ENCODE data around the gene LUZP4.
A peak's percentile ranks its signal among the peaks of the same experiment; 100 is the strongest.
"Not testable (repeated sequence)": the region's sequence is repeated elsewhere in the genome, so short reads cannot be mapped to it uniquely, and the experiment has no call there.

The LUZP4 gene

DNA sequence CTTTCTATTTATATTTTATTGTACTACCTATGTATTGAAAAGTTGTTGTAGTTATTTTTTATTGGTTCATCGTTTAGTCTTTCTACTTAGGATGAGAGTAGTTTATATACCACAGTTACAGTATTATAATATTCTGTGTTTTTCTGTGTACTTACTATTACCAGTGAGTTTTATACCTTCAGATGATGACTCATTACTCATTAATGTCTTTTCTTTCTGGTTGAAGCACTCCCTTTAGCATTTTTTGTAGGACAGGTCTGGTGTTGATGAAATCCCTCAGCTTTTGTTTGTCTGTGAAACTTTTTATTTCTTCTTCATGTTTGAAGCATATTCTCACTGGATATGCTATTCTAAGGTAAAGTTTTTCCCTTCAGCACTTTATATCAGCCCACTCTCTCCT lies 7.7 kb downstream of the LUZP4 start:
- H3K27ac ChIP-seq (ENCODE audit: low read length) = no peak overlapping the region
- H3K27me3 ChIP-seq (ENCODE audit: insufficient read depth, low read length) = no peaks in the 10 kb centered on the region
- no peaks in the 10 kb centered on the region for H3K9me3 ChIP-seq (ENCODE audit: insufficient read depth, low read depth, low read length)
- no peak overlapping the region for H3K4me3 ChIP-seq (ENCODE audit: low read length)
- H3K4me1 ChIP-seq (ENCODE audit: insufficient read depth, low read length) = no peaks in the 10 kb centered on the region
- no peak overlapping the region for H3K9ac ChIP-seq (ENCODE audit: low read depth, low read length)
- no peaks in the 10 kb centered on the region for H3K36me3 ChIP-seq (ENCODE audit: insufficient read depth, low read depth, low read length)

DNA sequence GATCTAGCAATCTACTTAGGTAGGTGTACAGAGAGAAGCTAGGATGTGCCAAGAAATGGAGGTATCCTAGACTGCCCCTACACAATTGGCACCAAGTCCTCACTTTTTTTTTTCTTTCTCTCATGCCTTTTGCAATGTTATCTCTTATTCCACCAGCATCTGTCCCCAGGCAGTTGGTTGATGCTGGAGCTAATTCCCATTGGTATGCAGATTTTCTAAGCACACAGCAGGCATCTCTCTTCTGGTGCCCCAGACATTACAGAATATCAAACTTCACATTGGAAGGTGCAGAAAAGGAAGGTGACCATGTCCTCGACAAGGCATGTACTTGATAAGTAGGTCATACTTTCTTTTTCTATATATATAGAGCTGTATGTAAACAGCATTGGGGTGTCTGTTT lies 21.6 kb downstream of the LUZP4 start:
- H3K9me3 ChIP-seq (ENCODE audit: insufficient read depth, low read depth, low read length) = peaks cover 6% of the 10 kb centered on the region; the same call in 1 of the 2 replicates
- peaks cover 4% of the 10 kb centered on the region; the same call in 1 of the 2 replicates for H3K4me1 ChIP-seq (ENCODE audit: insufficient read depth, low read length)
- no peaks in the 10 kb centered on the region for H3K36me3 ChIP-seq (ENCODE audit: insufficient read depth, low read depth, low read length)
- no peaks in the 10 kb centered on the region for H3K27me3 ChIP-seq (ENCODE audit: insufficient read depth, low read length)
- H3K9ac ChIP-seq (ENCODE audit: low read depth, low read length) = no peak overlapping the region
- H3K27ac ChIP-seq (ENCODE audit: low read length) = no peak overlapping the region
- peak overlapping the region; percentile 50; the same call in 1 of the 2 replicates for H3K4me3 ChIP-seq (ENCODE audit: low read length)

DNA sequence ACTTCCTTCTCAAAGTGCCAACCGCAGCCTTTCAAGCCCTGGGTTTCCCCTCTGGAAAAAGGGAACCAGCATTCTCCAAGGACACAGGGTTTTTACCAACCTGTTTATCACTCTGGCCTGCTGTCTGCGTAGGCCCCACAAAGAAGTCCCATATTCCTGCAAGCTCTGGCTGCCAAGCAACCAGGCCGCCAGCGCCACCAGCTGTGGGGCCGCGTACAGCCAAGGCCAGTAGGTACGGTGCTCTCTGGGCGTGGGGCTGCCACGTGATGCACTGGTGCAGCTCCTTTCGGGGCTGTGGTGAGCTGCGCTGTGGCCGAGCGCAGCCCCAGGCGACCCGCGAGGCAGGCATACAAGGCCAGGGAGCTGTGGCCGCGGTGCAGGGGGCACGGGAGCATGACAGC lies 22.1 kb downstream of the LUZP4 start:
- H3K4me1 ChIP-seq (ENCODE audit: insufficient read depth, low read length) = peaks cover 4% of the 10 kb centered on the region; the same call in 1 of the 2 replicates
- H3K36me3 ChIP-seq (ENCODE audit: insufficient read depth, low read depth, low read length) = no peaks in the 10 kb centered on the region
- H3K9me3 ChIP-seq (ENCODE audit: insufficient read depth, low read depth, low read length) = peaks cover 6% of the 10 kb centered on the region; the same call in 1 of the 2 replicates
- no peaks in the 10 kb centered on the region for H3K27me3 ChIP-seq (ENCODE audit: insufficient read depth, low read length)
- no peak overlapping the region for H3K27ac ChIP-seq (ENCODE audit: low read length)
- no peak overlapping the region for H3K9ac ChIP-seq (ENCODE audit: low read depth, low read length)
- H3K4me3 ChIP-seq (ENCODE audit: low read length) = peak overlapping the region; percentile 50; the same call in 1 of the 2 replicates

DNA sequence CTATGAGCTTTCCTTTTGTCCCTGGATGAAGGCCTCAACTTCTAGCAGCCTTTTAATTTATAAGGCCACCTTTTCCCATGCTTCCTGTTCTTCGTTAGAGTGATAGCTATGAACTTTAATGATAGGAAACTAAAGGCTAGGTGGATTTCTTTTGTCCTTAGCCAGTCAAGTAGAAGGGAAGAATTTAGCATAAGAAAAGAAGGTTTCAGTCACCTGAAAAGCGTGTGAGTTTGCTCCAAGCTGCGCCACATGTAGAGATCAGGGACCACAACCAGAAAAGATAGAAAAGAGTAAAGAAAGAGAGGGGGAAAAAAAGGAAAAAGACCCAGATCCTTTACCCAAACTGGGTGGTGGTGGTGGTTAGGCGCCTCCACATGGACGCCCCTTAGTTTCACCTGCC lies 28.6 kb downstream of the LUZP4 start:
- Histone ChIP-seq H3K4me3 (ENCODE audit: low read length) (no peak overlapping the region; the same call in 1 of the 2 replicates), H3K9ac (ENCODE audit: low read depth, low read length) (no peak overlapping the region), H3K27me3 (ENCODE audit: insufficient read depth, low read length) (no peaks in the 10 kb centered on the region), H3K9me3 (ENCODE audit: insufficient read depth, low read depth, low read length) (peaks cover 6% of the 10 kb centered on the region; the same call in 1 of the 2 replicates), H3K27ac (ENCODE audit: low read length) (no peak overlapping the region), H3K4me1 (ENCODE audit: insufficient read depth, low read length) (peaks cover 4% of the 10 kb centered on the region; the same call in 1 of the 2 replicates), H3K36me3 (ENCODE audit: insufficient read depth, low read depth, low read length) (no peaks in the 10 kb centered on the region)

DNA sequence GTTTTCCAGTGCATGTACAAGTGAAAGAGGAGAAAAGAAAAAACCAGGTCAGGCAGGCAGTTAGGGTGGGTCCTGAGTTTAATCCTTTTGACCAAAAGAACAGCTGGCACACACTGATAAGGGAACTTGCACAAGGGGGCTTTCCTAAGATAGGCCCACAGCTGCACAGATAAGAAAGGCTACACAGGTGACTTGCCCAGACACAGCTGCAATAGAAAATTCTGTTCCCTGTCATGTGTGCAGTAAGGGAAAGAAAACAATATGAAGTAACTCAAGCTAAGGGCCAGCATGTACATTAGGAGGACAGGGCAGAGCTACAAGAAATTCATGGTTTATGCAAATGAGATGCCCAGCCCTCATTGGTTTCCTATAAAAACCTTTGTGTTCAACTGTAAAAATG lies 32.9 kb downstream of the LUZP4 start:
- Histone ChIP-seq H3K4me1 (ENCODE audit: insufficient read depth, low read length) (peaks cover 2% of the 10 kb centered on the region; the same call in 1 of the 2 replicates), H3K4me3 (ENCODE audit: low read length) (no peak overlapping the region), H3K36me3 (ENCODE audit: insufficient read depth, low read depth, low read length) (no peaks in the 10 kb centered on the region)

DNA sequence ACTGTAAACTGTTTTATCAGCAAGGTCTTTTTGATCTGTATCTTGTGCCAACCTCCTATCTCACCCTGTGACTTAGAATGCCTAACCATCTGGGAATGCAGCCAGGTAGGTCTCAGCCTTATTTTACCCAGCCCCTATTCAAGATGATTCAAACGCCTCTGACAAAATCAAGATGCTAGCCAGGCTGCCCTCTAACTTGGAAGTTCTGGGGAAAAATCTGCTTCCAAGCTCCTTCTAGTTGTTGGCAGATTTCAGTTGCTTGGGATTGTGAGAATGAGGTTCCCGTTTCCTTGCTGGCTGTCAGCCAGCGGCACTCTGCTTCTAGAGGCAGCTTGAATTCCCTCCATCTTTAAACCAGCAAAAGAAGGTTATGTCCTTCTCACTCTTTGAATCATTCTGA lies 34.7 kb downstream of the LUZP4 start:
- Histone ChIP-seq H3K36me3 (ENCODE audit: insufficient read depth, low read depth, low read length) (no peaks in the 10 kb centered on the region), H3K9me3 (ENCODE audit: insufficient read depth, low read depth, low read length) (no peaks in the 10 kb centered on the region), H3K27me3 (ENCODE audit: insufficient read depth, low read length) (no peaks in the 10 kb centered on the region), H3K4me1 (ENCODE audit: insufficient read depth, low read length) (no peaks in the 10 kb centered on the region), H3K9ac (ENCODE audit: low read depth, low read length) (no peak overlapping the region), H3K4me3 (ENCODE audit: low read length) (no peak overlapping the region), H3K27ac (ENCODE audit: low read length) (no peak overlapping the region)

More for the DNA sequence above, 32.9 kb downstream of the LUZP4 start:
- H3K9ac ChIP-seq (ENCODE audit: low read depth, low read length) = no peak overlapping the region
- no peaks in the 10 kb centered on the region for H3K27me3 ChIP-seq (ENCODE audit: insufficient read depth, low read length)
- H3K27ac ChIP-seq (ENCODE audit: low read length) = no peak overlapping the region
- H3K9me3 ChIP-seq (ENCODE audit: insufficient read depth, low read depth, low read length) = no peaks in the 10 kb centered on the region

DNA sequence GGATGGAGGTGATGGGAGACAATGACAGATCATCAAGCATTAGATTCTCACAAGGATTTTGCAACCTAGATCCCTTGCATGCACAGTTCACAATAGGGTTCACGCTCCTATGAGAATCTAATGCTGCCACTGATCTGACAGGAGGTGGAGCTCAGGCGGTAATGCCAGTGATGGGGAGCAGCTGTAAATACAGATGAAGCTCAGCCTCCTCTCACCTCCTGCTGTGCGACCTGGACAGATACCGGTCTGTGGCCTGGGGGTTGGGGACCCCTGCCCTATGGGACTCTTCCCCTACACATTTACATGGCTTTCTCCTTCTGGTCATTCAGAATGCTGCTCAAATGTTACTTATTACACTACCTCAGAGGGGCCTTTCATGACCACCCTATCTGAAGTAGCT lies 39.8 kb downstream of the LUZP4 start:
- H3K4me3 ChIP-seq (ENCODE audit: low read length); H3K27me3 ChIP-seq (ENCODE audit: insufficient read depth, low read length); H3K9ac ChIP-seq (ENCODE audit: low read depth, low read length); H3K4me1 ChIP-seq (ENCODE audit: insufficient read depth, low read length); H3K36me3 ChIP-seq (ENCODE audit: insufficient read depth, low read depth, low read length); H3K27ac ChIP-seq (ENCODE audit: low read length); H3K9me3 ChIP-seq (ENCODE audit: insufficient read depth, low read depth, low read length): not testable (repeated sequence)

DNA sequence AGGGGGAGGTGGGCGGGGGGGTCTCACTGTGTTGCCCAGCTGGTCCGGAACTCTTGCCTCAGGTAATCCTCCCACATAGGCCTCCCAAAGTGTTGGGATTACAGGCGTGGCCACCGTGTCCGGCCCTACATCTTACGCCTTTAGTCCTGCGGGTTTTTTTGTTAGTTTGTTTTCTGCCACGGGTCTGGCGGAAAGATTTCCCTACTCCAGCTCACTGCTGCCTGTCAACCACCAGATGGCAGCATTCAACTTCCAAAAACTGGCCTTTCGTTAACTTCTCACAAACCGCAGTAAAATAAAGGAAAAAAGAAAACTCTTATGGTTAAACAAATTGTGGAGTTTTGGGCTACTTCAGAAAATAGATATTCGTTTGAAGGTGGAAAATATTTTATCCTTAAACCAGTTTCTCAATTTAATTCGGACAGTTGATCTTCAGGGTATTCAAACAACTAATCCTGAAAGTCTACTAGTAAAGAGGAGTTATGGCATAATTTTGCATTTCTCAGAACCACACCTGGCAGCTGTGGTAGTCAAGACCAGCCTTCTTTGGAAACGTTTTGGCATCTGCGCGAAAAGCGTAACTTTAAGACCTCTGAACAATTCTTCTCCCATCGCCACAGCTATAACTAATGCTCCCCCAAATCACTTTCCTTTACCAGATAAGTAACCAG lies 41.1 kb downstream of the LUZP4 start:
- Histone ChIP-seq H3K4me1 (ENCODE audit: insufficient read depth, low read length) (peaks cover 4% of the 10 kb centered on the region; the same call in 1 of the 2 replicates), H3K9me3 (ENCODE audit: insufficient read depth, low read depth, low read length) (no peaks in the 10 kb centered on the region), H3K27me3 (ENCODE audit: insufficient read depth, low read length) (no peaks in the 10 kb centered on the region), H3K4me3 (ENCODE audit: low read length) (no peak overlapping the region), H3K9ac (ENCODE audit: low read depth, low read length) (no peak overlapping the region), H3K27ac (ENCODE audit: low read length) (no peak overlapping the region), H3K36me3 (ENCODE audit: insufficient read depth, low read depth, low read length) (no peaks in the 10 kb centered on the region)

DNA sequence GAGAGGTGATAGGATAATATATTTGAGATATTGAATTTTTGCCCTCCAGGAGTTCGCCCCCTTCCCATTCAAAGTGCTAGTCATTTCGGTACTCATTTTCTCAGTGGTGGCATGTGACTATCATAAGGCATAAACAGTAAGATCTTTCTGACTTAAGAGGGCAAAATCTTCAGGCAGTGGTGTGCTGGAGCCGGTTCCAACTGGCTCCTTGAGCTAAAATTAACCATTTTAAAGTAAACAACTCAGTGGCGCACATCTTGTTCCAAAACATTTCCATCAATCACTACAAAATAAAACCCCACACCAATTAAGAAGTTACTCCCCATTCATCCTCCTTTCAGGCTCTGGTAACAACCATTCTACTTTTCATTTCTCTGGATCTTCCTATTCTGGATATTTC lies 43.3 kb downstream of the LUZP4 start:
- Histone ChIP-seq H3K4me1 (ENCODE audit: insufficient read depth, low read length) (peaks cover 4% of the 10 kb centered on the region; the same call in 1 of the 2 replicates), H3K4me3 (ENCODE audit: low read length) (no peak overlapping the region), H3K9me3 (ENCODE audit: insufficient read depth, low read depth, low read length) (no peaks in the 10 kb centered on the region), H3K27me3 (ENCODE audit: insufficient read depth, low read length) (no peaks in the 10 kb centered on the region), H3K27ac (ENCODE audit: low read length) (no peak overlapping the region), H3K36me3 (ENCODE audit: insufficient read depth, low read depth, low read length) (no peaks in the 10 kb centered on the region), H3K9ac (ENCODE audit: low read depth, low read length) (no peak overlapping the region)

DNA sequence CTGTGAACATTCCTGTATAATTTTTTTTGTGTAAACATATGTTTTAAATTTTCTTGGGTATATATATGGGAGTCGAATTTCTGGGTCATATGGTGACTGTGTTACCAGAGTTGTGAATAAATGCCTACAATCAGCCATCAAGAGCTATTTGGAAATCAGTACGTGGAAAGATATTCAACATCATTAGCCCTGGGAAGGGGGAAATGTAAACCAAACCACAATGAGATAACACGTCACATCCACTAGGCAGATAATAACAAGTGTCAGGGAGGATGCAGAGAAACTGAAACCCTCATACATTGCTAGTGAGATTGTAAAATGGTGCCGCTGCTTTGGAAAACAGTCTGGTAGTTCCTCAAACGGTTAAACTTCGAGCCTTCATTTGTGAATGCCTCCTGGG lies 43.9 kb downstream of the LUZP4 start:
- no peak overlapping the region for H3K4me3 ChIP-seq (ENCODE audit: low read length)
- H3K9me3 ChIP-seq (ENCODE audit: insufficient read depth, low read depth, low read length) = no peaks in the 10 kb centered on the region
- no peaks in the 10 kb centered on the region for H3K36me3 ChIP-seq (ENCODE audit: insufficient read depth, low read depth, low read length)
- H3K4me1 ChIP-seq (ENCODE audit: insufficient read depth, low read length) = peaks cover 4% of the 10 kb centered on the region; the same call in 1 of the 2 replicates
- no peak overlapping the region for H3K9ac ChIP-seq (ENCODE audit: low read depth, low read length)
- no peak overlapping the region for H3K27ac ChIP-seq (ENCODE audit: low read length)
- H3K27me3 ChIP-seq (ENCODE audit: insufficient read depth, low read length) = no peaks in the 10 kb centered on the region

DNA sequence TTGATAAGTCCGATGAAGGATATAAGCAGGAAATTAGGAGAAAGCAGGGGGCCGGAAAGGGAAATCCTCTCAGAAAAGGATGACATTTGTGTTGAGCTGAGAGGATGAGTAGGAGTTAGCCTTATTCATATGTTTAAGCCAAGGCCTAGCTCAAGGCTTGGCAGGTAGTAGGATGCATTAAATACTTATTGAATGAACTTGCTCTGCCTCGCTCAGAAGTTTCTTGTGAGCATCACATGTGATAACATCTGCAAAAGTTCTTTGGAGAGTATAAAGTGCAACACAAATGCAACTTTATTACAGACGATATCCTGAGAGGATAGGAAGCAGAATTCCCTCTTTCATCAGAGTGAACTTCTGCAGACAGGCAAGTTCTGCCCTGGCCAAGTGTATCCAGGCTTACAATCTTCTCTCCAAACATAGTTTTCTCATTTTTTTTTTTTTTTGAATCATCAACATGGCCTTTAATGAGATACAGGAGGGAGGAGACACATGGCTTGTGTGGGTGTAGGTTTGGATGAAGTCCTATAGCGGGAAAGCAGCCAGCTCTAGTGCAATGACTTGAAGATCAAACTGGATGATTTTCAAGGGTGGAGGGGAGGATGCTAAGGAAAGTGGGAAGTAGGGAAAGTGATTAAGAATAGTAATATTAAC lies 48.1 kb downstream of the LUZP4 start:
- Histone ChIP-seq H3K27me3 (ENCODE audit: insufficient read depth, low read length) (no peaks in the 10 kb centered on the region), H3K9me3 (ENCODE audit: insufficient read depth, low read depth, low read length) (no peaks in the 10 kb centered on the region), H3K36me3 (ENCODE audit: insufficient read depth, low read depth, low read length) (no peaks in the 10 kb centered on the region), H3K4me1 (ENCODE audit: insufficient read depth, low read length) (no peaks in the 10 kb centered on the region), H3K27ac (ENCODE audit: low read length) (no peak overlapping the region), H3K9ac (ENCODE audit: low read depth, low read length) (no peak overlapping the region), H3K4me3 (ENCODE audit: low read length) (no peak overlapping the region)

DNA sequence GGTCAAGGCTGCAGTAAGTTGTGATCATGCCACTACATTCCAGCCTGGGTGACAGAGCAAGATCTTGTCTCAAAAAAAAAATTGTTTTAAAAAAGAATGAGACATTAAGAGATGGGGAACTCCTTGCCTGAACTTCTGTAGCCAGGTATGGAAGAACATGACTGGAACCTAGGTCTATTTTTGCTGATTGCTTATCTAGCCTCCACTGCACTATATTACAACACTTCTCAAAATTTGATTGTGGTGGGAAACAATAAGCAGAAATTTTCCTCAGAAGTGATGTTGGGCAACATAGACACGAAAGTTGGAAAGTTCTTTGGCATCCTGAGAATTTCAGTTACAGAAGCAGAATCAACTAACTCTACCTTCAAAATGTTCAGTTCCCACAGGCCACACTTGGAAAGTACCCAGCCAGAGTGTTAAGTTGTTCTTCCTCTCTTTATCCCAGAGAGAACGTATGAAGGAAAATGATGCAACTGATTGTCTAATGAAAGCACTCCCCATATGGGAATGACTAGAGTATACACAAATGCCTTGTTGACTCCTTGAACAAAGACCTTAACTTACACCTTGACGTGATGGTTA lies 50.0 kb downstream of the LUZP4 start:
- no peaks in the 10 kb centered on the region for H3K9me3 ChIP-seq (ENCODE audit: insufficient read depth, low read depth, low read length)
- no peak overlapping the region for H3K4me3 ChIP-seq (ENCODE audit: low read length)
- H3K36me3 ChIP-seq (ENCODE audit: insufficient read depth, low read depth, low read length) = no peaks in the 10 kb centered on the region
- no peak overlapping the region for H3K9ac ChIP-seq (ENCODE audit: low read depth, low read length)
- H3K27me3 ChIP-seq (ENCODE audit: insufficient read depth, low read length) = no peaks in the 10 kb centered on the region
- no peak overlapping the region for H3K27ac ChIP-seq (ENCODE audit: low read length)
- H3K4me1 ChIP-seq (ENCODE audit: insufficient read depth, low read length) = no peaks in the 10 kb centered on the region
